ENCODE measurements around the gene ANKRD55. TPM values are rescaled to one million over a fixed set of nuclear protein-coding genes. Genes with fewer than 3 reads are reported as not detected.

ANKRD55 gene
- total and polyA plus RNA-seq, 2 of the 8 experiments (the other 6 are each of a cell fraction or from before 2014, with no cell fraction given), result not detected

DNA sequence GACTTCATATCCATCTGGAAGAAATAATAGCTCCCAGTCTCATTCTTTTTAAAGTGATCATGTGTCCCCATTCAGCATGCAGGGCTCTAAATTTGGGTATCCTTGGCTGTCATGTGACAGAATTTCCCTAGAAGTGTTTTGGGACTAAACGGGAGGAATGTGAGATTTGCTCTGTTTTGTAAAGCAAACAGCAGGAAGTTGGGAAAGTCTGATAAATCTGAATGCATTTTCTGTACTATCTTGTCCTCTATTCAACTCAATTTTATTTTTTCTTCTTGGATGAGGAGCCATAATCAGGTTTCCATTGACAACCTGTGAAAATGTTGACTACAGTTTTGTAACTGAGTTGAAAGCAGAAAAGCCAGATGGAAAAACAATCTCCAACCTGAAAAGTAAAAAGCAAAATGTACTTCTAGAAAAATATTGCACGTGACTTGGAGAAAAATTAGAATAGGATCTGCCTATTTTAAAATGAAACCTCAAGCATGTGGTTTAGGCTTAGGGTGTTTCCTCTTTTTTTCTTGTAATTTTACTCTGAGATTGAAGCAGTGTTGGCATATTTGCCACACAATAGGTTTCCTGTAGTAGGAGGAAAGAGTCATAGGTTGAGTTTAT, 162.2 kb downstream of the ANKRD55 start:
- Histone ChIP-seq H3K9ac (replicated peaks in 1 of 4; ENCODE audit: extremely low read depth in 1 of 4, low read depth in 3 of 4, low read length in 3 of 4) (no peak overlapping the region), H3K18ac (ENCODE audit: extremely low read depth, low read length) (no peak overlapping the region), H3K27me3 (replicated peaks in 1 of 4; ENCODE audit: control insufficient read depth in 3 of 4, extremely low read depth in 1 of 4, insufficient read depth in 3 of 4, low read length in 3 of 4) (no peaks in the 10 kb centered on the region), H3K4me1 (replicated peaks in 1 of 4; ENCODE audit: control insufficient read depth in 3 of 4, insufficient read depth in 4 of 4, low read length in 3 of 4) (no peaks in the 10 kb centered on the region), H2BK120ac (replicated peaks; ENCODE audit: low read depth, low read length) (no peak overlapping the region), H2BK20ac (ENCODE audit: low read length) (no peak overlapping the region), H4K91ac (replicated peaks; ENCODE audit: insufficient read length, low read length) (no peak overlapping the region), H3K27ac (ENCODE audit: low read depth, low read length) (no peak overlapping the region), H3K23me2 (ENCODE audit: low read depth, low read length) (no peaks in the 10 kb centered on the region; the same call in 1 of the 2 replicates), H3K36me3 (ENCODE audit: control insufficient read depth in 2 of 4, insufficient read depth in 4 of 4, low read length in 3 of 4) (no peaks in the 10 kb centered on the region), H2BK15ac (ENCODE audit: low read length) (no peak overlapping the region), H2AFZ (ENCODE audit: low read length) (peak overlapping the region; percentile 27; the same call in 1 of the 2 replicates), H4K20me1 (replicated peaks in 1 of 2; ENCODE audit: control insufficient read depth in 1 of 2, insufficient read depth in 2 of 2, low read length in 2 of 2) (no peaks in the 10 kb centered on the region), H4K8ac (ENCODE audit: extremely low read depth, insufficient read depth, low read length) (no peak overlapping the region), H4K5ac (ENCODE audit: insufficient read length, low read depth, low read length) (no peak overlapping the region), H3K4me3 (ENCODE audit: extremely low read depth in 1 of 4, insufficient read depth in 2 of 4, low read depth in 3 of 4, low read length in 4 of 4) (no peak overlapping the region), H3K23ac (ENCODE audit: insufficient read length) (no peak overlapping the region), H3K56ac (replicated peaks; ENCODE audit: insufficient read length, low read depth, low read length) (no peak overlapping the region), H2BK5ac (ENCODE audit: low read depth, low read length) (no peak overlapping the region), H3K9me3 (ENCODE audit: insufficient read depth in 2 of 2, low read depth in 1 of 2, low read length in 1 of 2) (no peaks in the 10 kb centered on the region), H2AK5ac (ENCODE audit: low read depth, low read length) (no peak overlapping the region), H3K14ac (ENCODE audit: insufficient read length) (no peak overlapping the region), H3K4ac (replicated peaks; ENCODE audit: insufficient read length, low read depth, low read length) (no peak overlapping the region), H2BK12ac (ENCODE audit: low read depth, low read length) (no peak overlapping the region), H3K79me1 (ENCODE audit: low read depth, low read length) (no peaks in the 10 kb centered on the region), H3K79me2 (ENCODE audit: control insufficient read depth in 1 of 2, insufficient read depth in 2 of 2, low read length in 2 of 2) (no peaks in the 10 kb centered on the region), H3K4me2 (ENCODE audit: insufficient read depth in 1 of 2, low read depth in 2 of 2, low read length in 2 of 2) (no peak overlapping the region)
- FAIRE-seq (no peak), DNase-seq (ENCODE audit: low read depth in 1 of 2, low spot score in 2 of 2) (no peak)
- ChIA-PET POLR2A (ENCODE audit: partially characterized antibody) (no interaction called here), CTCF (ENCODE audit: partially characterized antibody) (interaction anchor here (1.2 to 1.3 kb wide), 2 partner anchors 81 to 104 kb away, joined by 4 read pairs; no protein-coding TSS in a partner anchor)
- WGBS, 2 experiments (ENCODE audit: extremely low coverage in 1 of 2, insufficient coverage in 1 of 2, insufficient read length in 1 of 2, insufficient replicate concordance in 2 of 2, low coverage in 1 of 2, low lambda C conversion rate in 2 of 2, missing lambda C conversion rate in 1 of 2), result 88% methylated on average over 2 of the region's 2 CpGs; no CpG with 5 or more reads in 1 of the 2 experiments
- TF ChIP-seq SP4 (IDR thresholded peaks at IDR 0.05; ENCODE audit: low read length), result no peak
- no peak for TF ChIP-seq POLR2AphosphoS5 (IDR thresholded peaks at IDR 0.05; ENCODE audit: low read depth, low read length)
- no peak for TF ChIP-seq RAD21 (IDR thresholded peaks at IDR 0.05 in 1 of 2, conservative IDR thresholded peaks at IDR 0.05 in 1 of 2; ENCODE audit: low read depth in 2 of 2, low read length in 2 of 2)
- no peak for TF ChIP-seq HDAC6 (IDR thresholded peaks at IDR 0.05; ENCODE audit: low read depth, low read length)
- no peak for TF ChIP-seq NANOG (IDR thresholded peaks at IDR 0.05; ENCODE audit: insufficient read depth, low read depth, low read length, poor library complexity, severe bottlenecking)
- no peak for TF ChIP-seq BACH1 (IDR thresholded peaks at IDR 0.05; ENCODE audit: low read length)
- no peak for TF ChIP-seq JUN (IDR thresholded peaks at IDR 0.05; ENCODE audit: low read depth, low read length)
- TF ChIP-seq EP300 (IDR thresholded peaks at IDR 0.05; ENCODE audit: borderline replicate concordance in 1 of 2, low read depth in 2 of 2, low read length in 2 of 2), result no peak
- no peak for TF ChIP-seq TBP (IDR thresholded peaks at IDR 0.05; ENCODE audit: low read depth, low read length)
